Ascending aorta (tissue), 2 donors: ENCODE data around the gene C16orf82. TPM values are rescaled to one million over a fixed set of nuclear protein-coding genes. Genes with fewer than 3 reads are reported as not detected.

Experiments used
- DNase-seq, 2 donors: peaks; one replicate each; pipeline ENCODE4 v3.0.0-alpha.2; 2019; ENCODE audit warnings: low spot score in 2 of 2
- H3K27ac ChIP-seq, 2 donors: fragments of 200-600 bp; sonication (generic); one replicate each; pipeline ENCODE4 v1.5.1; 2016 to 2017; ENCODE audit warnings: mild to moderate bottlenecking in 1 of 2
- H3K27me3 ChIP-seq: fragments of 200-600 bp; sonication (generic); one replicate; pipeline ENCODE4 v1.5.1; 2017
- H3K36me3 ChIP-seq, 2 donors: fragments of 200-600 bp; sonication (generic); one replicate each; pipeline ENCODE4 v1.5.1; 2016
- H3K4me1 ChIP-seq, 2 donors: fragments of 200-600 bp; sonication (generic); one replicate each; pipeline ENCODE4 v1.5.1; 2016 to 2017; ENCODE audit warnings: mild to moderate bottlenecking in 1 of 2
- H3K4me3 ChIP-seq, 2 donors: fragments of 200-600 bp; sonication (generic); one replicate each; pipeline ENCODE4 v1.5.1; 2016 to 2017; ENCODE audit warnings: mild to moderate bottlenecking in 1 of 2
- H3K9me3 ChIP-seq, 2 donors: fragments of 200-600 bp; sonication (generic); one replicate each; pipeline ENCODE4 v1.5.1; 2016
- intact Hi-C: fragments of 100-400 bp; cut with DNase I; formaldehyde crosslinking; loops from one replicate; pipeline ENCODE4 v1.15.1; 2023
- total RNA-seq: library from RNA; depleted of rRNA; stranded (reverse); fragments of >200 nt; gene quantifications from one replicate; pipeline ENCODE4 v1.1.0, GENCODE V29; 2016
- TF ChIP-seq, protein P1 (sequence below), 3 experiments: fragments of 200-600 bp in 2 of 3; fragments of 450-650 bp in 1 of 3; sonication (generic) in 2 of 3; IDR thresholded peaks; one replicate each; pipeline ENCODE4 v1.5.1; 2016 to 2019; ENCODE audit warnings: antibody characterized with exemption in 3 of 3, mild to moderate bottlenecking in 1 of 3, moderate library complexity in 1 of 3

C16orf82 gene
- not detected for total RNA-seq

DNA sequence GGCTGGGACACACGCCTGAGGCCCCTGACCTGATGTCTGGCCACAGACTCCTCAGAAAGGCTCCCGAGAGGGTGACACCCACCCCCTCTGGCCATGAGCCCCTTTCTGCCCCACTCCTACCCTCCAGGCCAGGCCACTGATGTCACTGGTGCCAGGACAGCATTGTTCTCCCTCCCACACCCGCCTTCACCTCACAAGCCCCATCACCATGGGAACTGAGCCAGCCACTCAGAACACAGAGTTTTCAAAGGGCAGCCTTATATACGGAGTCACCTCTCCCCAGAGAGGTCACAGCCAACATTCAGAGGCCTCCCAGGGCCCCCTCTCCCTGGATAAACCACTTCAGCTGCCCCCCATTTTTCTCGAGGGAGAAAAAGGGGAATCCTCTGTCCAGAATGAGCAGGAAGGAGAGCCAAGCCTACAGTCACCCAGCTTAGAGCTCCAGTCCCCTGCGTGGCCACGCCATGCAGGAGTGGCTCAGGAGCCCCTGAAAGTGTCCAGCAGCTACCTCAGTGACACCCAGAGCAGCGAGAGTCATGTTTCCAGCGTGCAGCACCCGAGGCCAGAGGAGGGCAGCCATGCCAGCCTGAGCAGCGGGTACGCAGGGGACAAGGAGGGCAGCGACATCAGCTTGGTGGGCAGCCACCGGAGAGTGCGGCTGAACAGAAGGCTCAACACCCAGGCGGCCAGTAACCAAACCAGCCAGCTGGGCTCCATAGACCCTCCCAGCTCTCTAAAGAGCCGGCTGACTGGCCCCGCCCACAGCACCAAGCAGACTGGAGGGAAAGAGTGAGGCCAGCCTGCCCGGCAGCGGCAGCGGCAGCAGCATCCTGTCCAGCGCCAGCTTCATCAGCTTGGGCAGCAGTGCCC is at the start of gene C16orf82:
Gene C16orf82 (plus strand): TSS at position 260 of the 870 bp plus-strand sequence.
- Histone ChIP-seq H3K4me1 (no peaks in the 10 kb centered on the region), H3K4me3 (no peak within 1 kb of the TSS), H3K36me3 (no peaks in the 10 kb centered on the region), H3K27me3 (no peaks in the 10 kb centered on the region), H3K27ac (no peak within 1 kb of the TSS), H3K9me3 (no peaks in the 10 kb centered on the region)
- no peak for DNase-seq
- TF ChIP-seq, protein P1, sequence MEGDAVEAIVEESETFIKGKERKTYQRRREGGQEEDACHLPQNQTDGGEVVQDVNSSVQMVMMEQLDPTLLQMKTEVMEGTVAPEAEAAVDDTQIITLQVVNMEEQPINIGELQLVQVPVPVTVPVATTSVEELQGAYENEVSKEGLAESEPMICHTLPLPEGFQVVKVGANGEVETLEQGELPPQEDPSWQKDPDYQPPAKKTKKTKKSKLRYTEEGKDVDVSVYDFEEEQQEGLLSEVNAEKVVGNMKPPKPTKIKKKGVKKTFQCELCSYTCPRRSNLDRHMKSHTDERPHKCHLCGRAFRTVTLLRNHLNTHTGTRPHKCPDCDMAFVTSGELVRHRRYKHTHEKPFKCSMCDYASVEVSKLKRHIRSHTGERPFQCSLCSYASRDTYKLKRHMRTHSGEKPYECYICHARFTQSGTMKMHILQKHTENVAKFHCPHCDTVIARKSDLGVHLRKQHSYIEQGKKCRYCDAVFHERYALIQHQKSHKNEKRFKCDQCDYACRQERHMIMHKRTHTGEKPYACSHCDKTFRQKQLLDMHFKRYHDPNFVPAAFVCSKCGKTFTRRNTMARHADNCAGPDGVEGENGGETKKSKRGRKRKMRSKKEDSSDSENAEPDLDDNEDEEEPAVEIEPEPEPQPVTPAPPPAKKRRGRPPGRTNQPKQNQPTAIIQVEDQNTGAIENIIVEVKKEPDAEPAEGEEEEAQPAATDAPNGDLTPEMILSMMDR (IDR thresholded peaks at IDR 0.05): no peak
- intact Hi-C loops: no loop called here

DNA sequence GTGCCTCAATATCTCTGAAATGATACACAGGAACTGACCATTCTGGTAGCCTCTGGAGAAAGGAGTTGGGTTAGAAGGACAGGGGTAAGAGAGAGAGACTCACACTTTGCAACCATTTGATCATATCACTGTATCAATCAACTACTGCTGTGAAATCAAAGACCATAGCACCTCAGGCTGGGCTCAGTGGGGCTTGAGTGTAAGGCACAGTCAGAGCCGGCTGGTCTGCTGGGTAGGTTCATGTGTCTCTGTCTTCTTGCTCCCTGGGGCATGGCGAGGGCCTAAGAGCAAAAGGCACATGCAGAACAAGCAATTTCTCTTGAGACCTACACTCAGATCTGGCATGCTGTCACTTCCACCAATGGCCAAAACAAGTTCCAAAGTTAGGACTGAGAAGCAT is 46.7 kb upstream of the C16orf82 start:
- Histone ChIP-seq H3K36me3 (no peaks in the 10 kb centered on the region), H3K4me3 (no peak overlapping the region), H3K27me3 (no peaks in the 10 kb centered on the region), H3K4me1 (no peaks in the 10 kb centered on the region), H3K27ac (no peak overlapping the region), H3K9me3 (no peaks in the 10 kb centered on the region)
- intact Hi-C loops: no loop called here
- peak in 1 of 2 donors; percentile 56 for DNase-seq
- TF ChIP-seq, protein P1 (IDR thresholded peaks at IDR 0.05): no peak

DNA sequence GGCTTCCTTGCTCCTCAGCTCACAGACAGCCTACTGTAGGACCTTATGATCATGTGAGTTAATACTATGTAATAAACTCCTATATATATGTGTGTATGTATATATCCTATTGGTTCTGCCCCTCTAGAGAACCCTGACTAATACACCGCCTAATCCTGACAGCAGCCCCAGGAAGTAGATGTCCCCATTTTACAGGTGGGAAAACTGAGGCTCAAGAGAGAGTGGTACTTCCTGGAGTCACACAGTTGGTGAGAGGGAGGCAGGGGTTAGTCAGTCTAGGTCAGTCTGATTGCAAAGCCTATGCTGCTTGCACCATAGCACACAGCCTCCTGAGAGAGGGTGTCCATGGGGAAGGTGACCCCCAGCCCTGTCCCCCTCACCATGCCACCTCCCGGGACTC is 42.7 kb upstream of the C16orf82 start:
- Histone ChIP-seq H3K4me3 (no peak overlapping the region), H3K4me1 (no peaks in the 10 kb centered on the region), H3K27ac (no peak overlapping the region), H3K9me3 (no peaks in the 10 kb centered on the region), H3K36me3 (no peaks in the 10 kb centered on the region), H3K27me3 (no peaks in the 10 kb centered on the region)
- TF ChIP-seq, protein P1 (IDR thresholded peaks at IDR 0.05): no peak
- intact Hi-C loops: no loop called here
- peak in 1 of 2 donors; percentile 18 for DNase-seq

DNA sequence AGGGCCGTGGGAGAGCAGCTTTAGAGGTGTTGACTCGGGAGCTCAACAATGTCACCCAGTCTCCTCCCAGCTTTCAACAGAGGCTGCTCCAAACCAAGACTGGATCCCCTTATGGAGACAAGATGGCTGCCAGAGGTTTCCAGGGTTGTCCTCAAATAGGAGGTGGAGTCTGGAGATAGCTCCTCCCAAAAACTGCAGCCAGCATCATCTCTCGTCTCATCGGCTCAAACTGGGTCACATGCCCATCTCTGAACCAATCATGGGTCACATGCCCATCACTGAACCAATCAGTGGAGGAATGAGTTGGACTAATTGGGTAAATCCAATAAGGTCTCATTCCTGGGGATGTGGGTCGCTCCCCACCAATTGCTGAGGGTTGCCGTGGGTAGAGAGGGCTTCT is 41.1 kb upstream of the C16orf82 start:
- TF ChIP-seq, protein P1 (IDR thresholded peaks at IDR 0.05): no peak
- H3K4me3 ChIP-seq: no peak overlapping the region
- DNase-seq: no peak
- intact Hi-C loops: no loop called here
- no peaks in the 10 kb centered on the region for H3K36me3 ChIP-seq
- no peaks in the 10 kb centered on the region for H3K27me3 ChIP-seq
- H3K27ac ChIP-seq: no peak overlapping the region
- H3K4me1 ChIP-seq: no peaks in the 10 kb centered on the region
- no peaks in the 10 kb centered on the region for H3K9me3 ChIP-seq

DNA sequence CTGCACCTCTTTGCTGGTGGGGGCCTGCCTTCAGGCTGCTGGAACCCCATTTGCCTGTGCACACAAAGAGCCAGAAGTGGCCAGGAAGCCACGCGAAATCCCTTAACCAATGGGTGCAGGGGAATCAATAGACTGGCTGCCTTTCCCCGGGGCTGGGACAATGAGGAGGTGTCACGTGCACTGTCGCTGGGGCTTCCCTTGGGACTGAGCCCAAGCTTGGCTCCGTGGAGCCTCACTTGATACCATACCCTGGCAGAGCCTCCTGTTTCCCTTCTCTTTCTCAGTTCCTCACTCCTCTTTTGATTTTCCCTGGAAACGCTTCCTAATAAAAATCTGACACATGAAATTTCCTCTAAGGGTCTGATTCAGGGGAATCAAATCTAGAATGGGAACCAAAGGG is 38.8 kb upstream of the C16orf82 start:
- TF ChIP-seq, protein P1 (IDR thresholded peaks at IDR 0.05): no peak
- H3K36me3 ChIP-seq: no peaks in the 10 kb centered on the region
- no peaks in the 10 kb centered on the region for H3K9me3 ChIP-seq
- H3K4me3 ChIP-seq: no peak overlapping the region
- H3K27me3 ChIP-seq: no peaks in the 10 kb centered on the region
- H3K4me1 ChIP-seq: no peaks in the 10 kb centered on the region
- DNase-seq: no peak
- intact Hi-C loops: no loop called here
- no peak overlapping the region for H3K27ac ChIP-seq
